Measurements from ENCODE around the gene MIPOL1. TPM values are rescaled to one million over a fixed set of nuclear protein-coding genes. Genes with fewer than 3 reads are reported as not detected.

MIPOL1 gene
- total and polyA plus RNA-seq, 7 donors, result 0.77 to 5.6 (median 5.1) TPM

- TF ChIP-seq CTCF (IDR thresholded peaks at IDR 0.05), result no peak
- no peak overlapping the region for H3K4me3 ChIP-seq
- H3K36me3 ChIP-seq (ENCODE audit: insufficient read depth in 1 of 2, low read depth in 1 of 2), result no peaks in the 10 kb centered on the region
- DNase-seq (no peak), ATAC-seq (no peak)
- no peaks in the 10 kb centered on the region for H3K4me1 ChIP-seq
- H3K27ac ChIP-seq, result no peak overlapping the region
- H3K9me3 ChIP-seq, result peaks cover 4% of the 10 kb centered on the region
- intact Hi-C loops (cut with DNase I), result loop anchor here in 1 of 2 donors (1.0 kb wide), 1 partner anchor 9 kb away; no protein-coding TSS in a partner anchor
- H3K27me3 ChIP-seq (ENCODE audit: insufficient read depth in 3 of 3, low read length in 2 of 3), result no peaks in the 10 kb centered on the region
Measured at GRCh38 chr14:37466003-37466622, 268.4 kb downstream of the MIPOL1 start.

- no peak for TF ChIP-seq CTCF (IDR thresholded peaks at IDR 0.05)
- intact Hi-C loops (cut with DNase I), result loop anchor here in 1 of 2 donors (1.0 kb wide), 1 partner anchor 9 kb away; no protein-coding TSS in a partner anchor
- H3K27me3 ChIP-seq (ENCODE audit: insufficient read depth in 3 of 3, low read length in 2 of 3), result no peaks in the 10 kb centered on the region
- WGBS, 3 donors, result 82 to 85% (median 84%) methylated on average over 2 of the region's 2 CpGs
- H3K4me3 ChIP-seq, result no peak overlapping the region
- no peak overlapping the region for H3K27ac ChIP-seq
- no peaks in the 10 kb centered on the region for H3K4me1 ChIP-seq
- DNase-seq (no peak), ATAC-seq (no peak)
- H3K36me3 ChIP-seq (ENCODE audit: insufficient read depth in 1 of 2, low read depth in 1 of 2), result no peaks in the 10 kb centered on the region
- H3K9me3 ChIP-seq, result peaks cover 3% of the 10 kb centered on the region
Measured at GRCh38 chr14:37466623-37467088, 268.9 kb downstream of the MIPOL1 start.

GRCh38 chr14:37469650-37470049 lies 271.9 kb downstream of the MIPOL1 start:
- H3K4me1 ChIP-seq, result no peaks in the 10 kb centered on the region
- H3K9me3 ChIP-seq, result no peaks in the 10 kb centered on the region
- no peak for DNase-seq
- no peak overlapping the region for H3K27ac ChIP-seq
- no peak overlapping the region for H3K4me3 ChIP-seq
- ATAC-seq, result no peak
- H3K27me3 ChIP-seq (ENCODE audit: insufficient read depth in 3 of 3, low read length in 2 of 3), result no peaks in the 10 kb centered on the region
- intact Hi-C loops (cut with DNase I), result no loop called here
- no peak for TF ChIP-seq CTCF (IDR thresholded peaks at IDR 0.05)
- H3K36me3 ChIP-seq (ENCODE audit: insufficient read depth in 1 of 2, low read depth in 1 of 2), result no peaks in the 10 kb centered on the region

GRCh38 chr14:37470251-37470650 lies 272.5 kb downstream of the MIPOL1 start:
- Histone ChIP-seq H3K36me3 (ENCODE audit: insufficient read depth in 1 of 2, low read depth in 1 of 2) (no peaks in the 10 kb centered on the region), H3K4me3 (no peak overlapping the region), H3K27me3 (ENCODE audit: insufficient read depth in 3 of 3, low read length in 2 of 3) (no peaks in the 10 kb centered on the region), H3K4me1 (no peaks in the 10 kb centered on the region), H3K27ac (no peak overlapping the region), H3K9me3 (no peaks in the 10 kb centered on the region)
- no peak for DNase-seq
- intact Hi-C loops (cut with DNase I), result no loop called here
- 70 to 89% (median 79%) methylated on average over 7 of the region's 7 CpGs for WGBS, 3 donors
- ATAC-seq, result no peak
- TF ChIP-seq CTCF (IDR thresholded peaks at IDR 0.05), result no peak

GRCh38 chr14:37472906-37473305 lies 275.2 kb downstream of the MIPOL1 start:
- ATAC-seq (no peak), DNase-seq (no peak)
- intact Hi-C loops (cut with DNase I), result no loop called here
- 64 to 66% (median 65%) methylated on average over 4 of the region's 4 CpGs for WGBS, 3 donors
- H3K9me3 ChIP-seq, result no peaks in the 10 kb centered on the region
- no peak for TF ChIP-seq CTCF (IDR thresholded peaks at IDR 0.05)
- no peaks in the 10 kb centered on the region for H3K36me3 ChIP-seq (ENCODE audit: insufficient read depth in 1 of 2, low read depth in 1 of 2)
- no peak overlapping the region for H3K27ac ChIP-seq
- H3K27me3 ChIP-seq (ENCODE audit: insufficient read depth in 3 of 3, low read length in 2 of 3), result no peaks in the 10 kb centered on the region
- no peak overlapping the region for H3K4me3 ChIP-seq
- no peaks in the 10 kb centered on the region for H3K4me1 ChIP-seq

Data from psoas muscle (tissue), 8 donors.